Gastroesophageal sphincter (tissue), 4 donors: Measurements from ENCODE around the gene FAM32A. TPM values are rescaled to one million over a fixed set of nuclear protein-coding genes. Genes with fewer than 3 reads are reported as not detected.
A peak's percentile ranks its signal among the peaks of the same experiment; 100 is the strongest.

Source experiments
- ATAC-seq: fragments of 150-250 bp; one replicate; pipeline ENCODE4 v1.9.1; 2016; ENCODE audit warnings: mild to moderate bottlenecking, moderate library complexity
- H3K27ac ChIP-seq, 4 donors: fragments of 200-600 bp; sonication (generic) in 3 of 4; 1 replicate in 3 of 4; 2 replicates in 1 of 4; pipeline ENCODE4 v1.5.1; 2016 to 2019
- H3K27me3 ChIP-seq: fragments of 200-600 bp; sonication (generic); one replicate; pipeline ENCODE4 v1.5.1; 2019
- H3K36me3 ChIP-seq, 2 donors: fragments of 200-600 bp; sonication (generic); one replicate each; pipeline ENCODE4 v1.5.1; 2019; ENCODE audit warnings: control low read depth in 1 of 2
- H3K4me1 ChIP-seq, 3 donors: fragments of 200-600 bp; sonication (generic); 1 replicate in 2 of 3; 2 replicates in 1 of 3; pipeline ENCODE4 v1.5.1; 2016 to 2019; ENCODE audit warnings: control low read depth in 2 of 3
- H3K4me3 ChIP-seq, 2 donors: fragments of 200-600 bp; sonication (generic); one replicate each; pipeline ENCODE4 v1.5.1; 2019; ENCODE audit warnings: mild to moderate bottlenecking in 1 of 2, moderate library complexity in 1 of 2
- H3K9me3 ChIP-seq, 3 donors: fragments of 200-600 bp; sonication (generic); one replicate each; pipeline ENCODE4 v1.5.1; 2017 to 2019; ENCODE audit warnings: control low read depth in 2 of 3
- CTCF ChIP-seq, 4 experiments: fragments of 200-600 bp in 2 of 4; fragments of 450-650 bp in 2 of 4; sonication (generic) in 1 of 4; IDR thresholded peaks; one replicate each; pipeline ENCODE4 v1.5.1; 2017 to 2019; ENCODE audit warnings: antibody characterized with exemption in 4 of 4, mild to moderate bottlenecking in 2 of 4, moderate library complexity in 2 of 4
- EP300 ChIP-seq: sonication (generic); formaldehyde crosslinking; IDR thresholded peaks from one replicate; pipeline ENCODE4 v1.6.1; 2017; ENCODE audit warnings: antibody characterized with exemption, mild to moderate bottlenecking
- POLR2A ChIP-seq, 2 donors: fragments of 450-650 bp; IDR thresholded peaks; one replicate each; pipeline ENCODE4 v1.6.1; 2017; ENCODE audit warnings: antibody characterized with exemption in 2 of 2, mild to moderate bottlenecking in 2 of 2, moderate library complexity in 1 of 2
- POLR2AphosphoS5 ChIP-seq: sonication (generic); formaldehyde crosslinking; IDR thresholded peaks from one replicate; pipeline ENCODE4 v1.6.1; 2017; ENCODE audit warnings: antibody characterized with exemption
- WGBS, 2 donors: methylation state at CpG; one replicate each; pipeline ENCODE4 v1.1.5; 2018; ENCODE audit warnings: low coverage in 1 of 2; 5-methylcytosine and 5-hydroxymethylcytosine counted together
- total RNA-seq, 4 donors: library from RNA; depleted of rRNA; stranded (reverse); fragments of >200 nt; gene quantifications; one replicate each; pipeline ENCODE4 v1.1.0, GENCODE V29; 2016

FAM32A gene
- 100 to 1,000 TPM in 2 of 4 donors, 10 to 100 TPM in 2; 90.1 to 126 (median 104) TPM for total RNA-seq

GRCh38 chr19:16185123-16185767 lies at the start of gene FAM32A:
TSS of gene FAM32A (plus strand) at chr19:16185410. CDS start at chr19:16185443, 33 bp downstream.
- Histone ChIP-seq H3K9me3 (no peaks in the 10 kb centered on the region), H3K36me3 (peaks cover 0 to 37% of the 10 kb centered on the region in 2 donors), H3K27me3 (peaks cover 13% of the 10 kb centered on the region), H3K4me1 (peaks cover 0 to 59% (median 11%) of the 10 kb centered on the region in 3 donors), H3K27ac (peak within 1 kb of the TSS; percentile 56 to 90 (median 78)), H3K4me3 (peak within 1 kb of the TSS; percentile 84 to 93)
- peak; percentile 99 for ATAC-seq
- WGBS, 2 donors: 0% methylated on average over 23 to 25 of the region's 39 CpGs
- TF ChIP-seq POLR2A (IDR thresholded peaks at IDR 0.05) (peak; percentile 75 to 80), POLR2AphosphoS5 (peak; percentile 98), EP300 (no peak), CTCF (IDR thresholded peaks at IDR 0.05) (peak in 3 of 4 experiments; percentile 41 to 54 (median 44))

- no peak overlapping the region for H3K27ac ChIP-seq
- ATAC-seq: no peak
- peaks cover 0 to 39% of the 10 kb centered on the region in 2 donors for H3K36me3 ChIP-seq
- no peaks in the 10 kb centered on the region for H3K27me3 ChIP-seq
- WGBS, 2 donors: 63 to 90% methylated on average over 4 of the region's 4 CpGs
- no peak overlapping the region for H3K4me3 ChIP-seq
- H3K9me3 ChIP-seq: no peaks in the 10 kb centered on the region
- H3K4me1 ChIP-seq: no peaks in the 10 kb centered on the region
- TF ChIP-seq POLR2AphosphoS5 (no peak), CTCF (IDR thresholded peaks at IDR 0.05) (no peak), EP300 (no peak), POLR2A (IDR thresholded peaks at IDR 0.05) (no peak)
Observed at GRCh38 chr19:16135430-16136127, 49.6 kb upstream of the FAM32A start.

- Histone ChIP-seq H3K4me3 (no peak overlapping the region), H3K27me3 (no peaks in the 10 kb centered on the region), H3K36me3 (peaks cover 0 to 31% of the 10 kb centered on the region in 2 donors), H3K4me1 (no peaks in the 10 kb centered on the region), H3K27ac (no peak overlapping the region), H3K9me3 (no peaks in the 10 kb centered on the region)
- ATAC-seq: no peak
- TF ChIP-seq POLR2AphosphoS5: no peak
- WGBS, 2 donors: 49 to 55% methylated on average over 5 to 16 of the region's 16 CpGs
Observed at GRCh38 chr19:16136185-16136999, 48.8 kb upstream of the FAM32A start.

GRCh38 chr19:16139752-16140151 lies 45.5 kb upstream of the FAM32A start:
- no peak overlapping the region for H3K27ac ChIP-seq
- no peak overlapping the region for H3K4me3 ChIP-seq
- no peak for ATAC-seq
- no peaks in the 10 kb centered on the region for H3K36me3 ChIP-seq
- H3K4me1 ChIP-seq: no peaks in the 10 kb centered on the region
- 43% methylated on average over 5 of the region's 13 CpGs; no CpG with 5 or more reads in 1 of the 2 donors for WGBS, 2 donors
- TF ChIP-seq EP300: no peak
- no peak for TF ChIP-seq POLR2AphosphoS5
- no peak for TF ChIP-seq POLR2A (IDR thresholded peaks at IDR 0.05)
- no peak for TF ChIP-seq CTCF (IDR thresholded peaks at IDR 0.05)
- H3K27me3 ChIP-seq: peaks cover 11% of the 10 kb centered on the region
- no peaks in the 10 kb centered on the region for H3K9me3 ChIP-seq

GRCh38 chr19:16141043-16141442 lies 44.2 kb upstream of the FAM32A start:
- H3K9me3 ChIP-seq: no peaks in the 10 kb centered on the region
- 17% methylated on average over 2 of the region's 4 CpGs; no CpG with 5 or more reads in 1 of the 2 donors for WGBS, 2 donors
- no peak for ATAC-seq
- no peaks in the 10 kb centered on the region for H3K4me1 ChIP-seq
- TF ChIP-seq CTCF (IDR thresholded peaks at IDR 0.05): no peak
- TF ChIP-seq EP300: no peak
- no peak for TF ChIP-seq POLR2AphosphoS5
- no peak for TF ChIP-seq POLR2A (IDR thresholded peaks at IDR 0.05)
- H3K4me3 ChIP-seq: no peak overlapping the region
- peaks cover 11% of the 10 kb centered on the region for H3K27me3 ChIP-seq
- no peaks in the 10 kb centered on the region for H3K36me3 ChIP-seq
- H3K27ac ChIP-seq: no peak overlapping the region
